Measurements from ENCODE around the gene GZMA.

DNA sequence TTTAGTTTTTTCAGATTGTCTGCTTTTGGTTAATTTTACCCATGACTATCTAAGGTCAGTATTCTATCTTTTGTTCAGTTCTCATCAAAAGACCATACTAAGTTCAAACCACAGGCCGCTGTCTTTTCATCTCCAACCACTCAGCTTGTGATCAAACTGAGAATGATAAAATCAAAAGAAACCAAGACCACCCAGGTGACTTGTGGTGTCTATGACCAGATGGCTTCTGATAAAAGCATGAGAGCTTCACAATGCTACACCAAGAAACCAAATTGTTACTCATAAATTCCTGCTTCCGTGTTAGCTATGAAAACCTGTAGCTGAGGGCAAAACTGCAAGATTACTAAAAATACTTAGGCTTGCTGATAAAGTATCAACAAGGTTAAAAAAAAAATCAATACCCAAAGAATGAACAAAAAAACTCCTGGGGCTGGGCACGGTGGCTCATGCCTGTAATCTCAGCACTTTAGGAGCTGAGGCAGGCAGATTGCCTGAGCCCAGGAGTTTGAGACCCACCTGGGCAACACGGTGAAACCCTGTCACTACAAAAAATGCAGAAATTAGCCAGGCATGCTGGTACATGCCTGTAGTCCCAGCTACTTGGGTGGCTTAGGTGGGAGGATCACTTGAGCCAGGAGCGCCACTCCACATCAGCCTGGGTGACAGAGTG is 31.7 kb downstream of the GZMA start:
- no peak for TF ChIP-seq EZH2phosphoT487 (IDR thresholded peaks at IDR 0.05; ENCODE audit: borderline replicate concordance, low read length)
- no peak for TF ChIP-seq CTCF (IDR thresholded peaks at IDR 0.05; ENCODE audit: low read depth, low read length, poor library complexity, severe bottlenecking)
